Measurements from ENCODE around the gene TBC1D22A.

The TBC1D22A gene

DNA sequence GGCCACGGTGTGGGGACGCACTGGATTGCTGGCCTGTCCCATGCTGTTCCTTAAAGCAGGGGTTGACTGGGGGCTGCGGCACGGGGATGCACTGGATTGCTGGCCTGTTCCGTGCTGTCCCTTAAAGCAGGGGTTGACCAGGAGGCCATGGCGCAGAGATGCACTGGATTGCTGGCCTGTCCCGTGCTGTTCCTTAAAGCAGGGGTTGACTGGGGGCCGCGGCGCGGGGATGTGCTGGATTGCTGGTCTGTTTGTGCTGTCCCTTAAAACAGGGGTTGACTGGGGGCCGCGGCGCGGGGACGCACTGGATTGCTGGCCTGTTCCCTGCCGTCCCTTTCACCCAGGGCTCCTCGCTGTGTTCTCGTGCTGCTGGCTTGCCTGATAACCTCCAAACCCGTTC, 383.4 kb downstream of the TBC1D22A start:
- no peak for DNase-seq

DNA sequence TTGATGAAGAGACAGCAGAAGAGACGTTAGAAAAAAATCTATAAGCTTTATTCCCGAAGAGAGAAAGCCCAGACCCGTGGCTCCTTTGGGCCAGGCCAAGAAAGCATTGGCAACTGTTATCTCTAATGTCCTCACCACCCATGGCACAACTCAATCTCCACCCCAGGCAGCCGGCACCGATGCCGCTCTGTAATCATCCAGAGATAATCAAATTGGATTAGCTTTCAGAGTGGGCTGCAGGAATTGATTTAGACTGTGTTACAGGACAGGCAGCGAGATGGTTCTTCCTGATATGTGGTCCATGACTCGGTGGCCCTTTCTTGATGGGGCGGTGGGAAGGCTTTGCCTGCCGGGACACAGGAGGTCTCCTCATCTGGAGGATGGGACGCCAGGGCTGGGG, 383.9 kb downstream of the TBC1D22A start:
- DNase-seq = no peak

DNA sequence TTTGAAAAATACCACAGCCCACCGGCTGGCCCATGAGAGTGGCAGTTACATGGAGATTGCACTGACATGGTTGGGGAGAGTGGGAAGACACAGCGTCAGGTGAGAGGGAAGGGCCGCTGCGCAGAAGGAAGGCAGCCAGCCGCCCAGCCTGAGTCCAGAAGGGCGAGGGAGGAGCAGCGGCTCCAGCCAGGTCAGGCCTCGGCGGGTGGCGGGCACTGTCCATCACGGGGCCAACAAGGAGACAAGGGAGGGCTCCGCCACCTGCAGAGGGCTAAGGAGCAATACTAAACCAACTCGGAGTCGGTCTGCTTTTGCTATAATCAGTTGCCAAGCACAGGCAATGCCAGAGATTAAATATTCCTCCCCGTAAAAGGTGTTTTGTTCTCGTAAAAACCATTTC, 384.5 kb downstream of the TBC1D22A start:
- DNase-seq = no peak

DNA sequence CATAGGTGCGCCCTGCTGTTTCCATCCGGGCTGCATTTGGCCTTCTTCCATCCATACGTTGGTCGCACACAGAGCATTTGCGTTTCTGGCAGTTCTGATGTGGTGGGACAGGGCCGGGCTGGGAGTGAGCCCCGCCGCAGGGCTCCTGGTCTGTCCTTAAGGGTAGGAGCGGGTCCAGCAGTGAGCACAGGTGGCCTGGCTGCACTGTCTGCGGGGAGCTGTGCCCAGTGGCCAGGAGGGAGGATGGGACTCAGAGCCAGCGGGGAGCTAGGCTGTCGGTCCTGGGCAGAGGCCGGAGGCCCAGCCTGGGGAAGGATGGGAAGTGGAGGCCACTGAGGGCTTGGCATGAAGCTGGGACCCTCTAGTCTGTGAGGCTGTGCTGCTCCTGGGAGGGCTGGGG, 385.1 kb downstream of the TBC1D22A start:
- no peak for DNase-seq

DNA sequence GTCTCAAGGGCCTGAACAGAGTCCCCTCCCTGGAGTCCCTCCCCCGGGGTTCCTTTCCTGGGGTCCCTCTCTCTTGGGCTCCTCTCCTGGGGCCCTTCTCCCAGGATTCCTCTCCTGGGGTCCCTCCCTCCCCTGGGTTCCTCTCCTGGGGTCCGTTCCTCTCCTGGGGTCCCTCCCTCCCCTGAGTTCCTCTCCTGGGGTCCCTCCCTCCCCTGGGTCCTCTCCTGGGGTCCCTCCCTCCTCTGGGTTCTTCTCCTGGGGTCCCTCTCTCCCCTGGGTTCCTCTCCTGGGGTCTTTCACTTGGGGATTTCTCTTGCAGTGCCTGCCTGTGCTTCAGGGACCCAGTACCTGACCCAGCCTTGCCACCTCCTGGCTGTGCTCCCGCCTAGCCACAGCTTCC, 386.1 kb downstream of the TBC1D22A start:
- no peak for DNase-seq

DNA sequence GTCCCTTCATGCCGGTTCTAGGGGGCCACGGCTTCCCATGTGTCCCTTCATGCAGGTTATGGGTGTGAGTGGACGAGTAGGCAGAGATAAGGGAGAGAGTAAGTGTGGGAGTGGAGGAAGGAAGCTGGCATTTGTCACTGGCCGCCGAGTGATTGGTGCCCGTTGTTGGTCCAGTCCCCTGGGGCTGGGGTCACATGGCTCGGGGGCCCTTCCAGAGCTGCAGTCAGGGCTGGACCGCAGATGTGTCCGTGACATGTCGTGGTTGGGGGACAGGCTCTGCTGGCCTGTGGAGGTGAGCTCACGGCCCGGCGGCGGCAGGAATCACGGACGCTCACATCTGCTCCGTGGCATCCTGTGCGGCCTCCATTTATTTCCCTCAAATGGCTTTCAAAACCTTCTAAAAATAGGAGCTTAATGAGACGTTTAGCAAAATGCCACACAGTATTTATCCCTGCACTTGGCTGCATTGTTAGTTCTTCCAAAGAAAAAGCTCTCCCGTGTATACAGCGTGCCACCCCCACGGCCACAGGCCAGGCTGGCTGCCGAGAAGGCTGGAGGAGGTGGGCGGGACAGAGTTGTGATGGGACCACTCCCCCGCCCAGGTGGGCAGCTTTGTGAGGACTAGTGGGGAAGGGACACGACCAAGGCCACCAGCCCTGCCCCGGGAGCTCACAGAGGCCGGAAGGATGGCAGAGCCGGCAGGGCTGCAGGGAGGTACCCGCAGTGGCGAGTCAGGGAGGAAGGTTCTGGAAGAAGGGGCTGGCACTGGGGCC, 386.7 kb downstream of the TBC1D22A start:
- DNase-seq = no peak

DNA sequence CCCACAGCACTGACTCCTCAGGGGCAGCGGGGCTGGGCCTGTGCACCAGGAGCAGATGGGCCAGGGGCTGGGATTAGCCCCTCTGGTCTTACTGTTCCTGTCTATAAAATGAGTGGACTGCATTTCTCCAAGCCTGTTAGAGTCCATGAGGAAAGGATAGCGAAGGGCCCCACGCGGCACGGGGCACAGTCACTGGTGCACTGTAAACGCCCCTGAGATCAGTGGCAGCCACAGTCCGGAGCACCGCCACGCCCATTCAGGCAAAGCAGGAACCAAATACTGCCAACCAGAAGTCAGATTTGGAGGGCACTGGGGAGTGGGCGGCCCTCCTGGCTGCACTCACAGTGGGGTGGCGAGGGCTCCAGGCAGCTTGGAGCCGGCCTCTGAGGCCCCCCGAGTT, 387.5 kb downstream of the TBC1D22A start:
- DNase-seq = no peak

DNA sequence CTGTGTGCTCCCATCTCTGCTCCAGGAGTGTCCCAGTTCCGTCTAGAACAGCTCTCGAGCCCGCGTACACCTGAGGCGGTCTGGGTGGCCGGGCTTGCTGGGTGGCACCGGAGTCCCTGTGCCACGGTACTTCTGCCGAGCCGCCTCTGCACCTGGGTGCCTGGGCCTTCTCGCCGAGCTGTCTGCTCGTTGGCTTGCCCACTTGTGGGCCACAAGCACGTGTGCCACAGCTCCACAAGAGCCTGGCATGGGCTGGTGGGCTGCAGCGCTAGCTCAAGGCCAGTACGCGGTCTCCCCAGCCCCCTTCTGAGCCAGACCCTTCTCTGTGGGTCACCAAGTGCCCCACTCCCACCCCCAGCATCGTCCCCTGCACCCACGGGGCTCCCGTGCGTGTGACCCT, 388.0 kb downstream of the TBC1D22A start:
- DNase-seq = no peak

DNA sequence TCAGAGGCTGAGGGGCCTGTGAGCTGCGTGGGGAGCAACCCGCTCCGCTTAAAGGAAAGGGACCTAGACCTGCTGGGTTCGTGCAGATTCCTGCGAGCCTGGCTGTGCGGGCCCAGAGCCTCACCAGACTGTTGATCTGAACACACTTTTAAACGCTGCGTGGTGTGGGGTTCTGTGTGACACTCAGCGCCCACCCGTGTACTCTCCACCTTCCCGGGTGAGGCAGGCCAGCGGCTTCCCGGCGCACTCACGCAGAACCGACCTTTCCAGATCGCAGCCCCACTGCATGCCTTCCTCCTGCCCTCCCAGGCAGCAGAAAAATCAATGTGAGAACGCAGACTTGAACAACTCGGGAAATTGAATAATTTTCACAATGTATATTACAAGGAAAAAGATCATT, 388.6 kb downstream of the TBC1D22A start:
- no peak for DNase-seq

DNA sequence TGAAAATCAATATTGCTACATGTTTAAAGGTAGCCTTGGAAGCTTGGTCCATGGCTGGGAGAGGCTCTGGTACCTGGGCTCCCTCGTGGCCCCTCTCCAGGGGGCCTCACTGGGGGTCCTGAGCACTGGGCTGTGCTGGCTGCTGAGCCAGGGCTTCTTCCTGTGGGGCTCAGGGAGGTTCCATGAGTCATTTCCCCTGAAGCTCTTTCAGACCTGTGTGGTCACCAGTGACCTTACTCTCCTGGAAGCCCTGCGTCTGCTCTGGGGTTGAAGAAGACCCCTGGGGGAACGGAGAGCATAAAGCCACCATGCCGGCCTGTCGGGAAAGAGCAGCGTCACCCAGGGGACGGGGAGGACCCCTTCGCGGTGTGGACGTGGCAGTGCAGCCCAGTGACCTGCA, 389.0 kb downstream of the TBC1D22A start:
- no peak for DNase-seq

DNA sequence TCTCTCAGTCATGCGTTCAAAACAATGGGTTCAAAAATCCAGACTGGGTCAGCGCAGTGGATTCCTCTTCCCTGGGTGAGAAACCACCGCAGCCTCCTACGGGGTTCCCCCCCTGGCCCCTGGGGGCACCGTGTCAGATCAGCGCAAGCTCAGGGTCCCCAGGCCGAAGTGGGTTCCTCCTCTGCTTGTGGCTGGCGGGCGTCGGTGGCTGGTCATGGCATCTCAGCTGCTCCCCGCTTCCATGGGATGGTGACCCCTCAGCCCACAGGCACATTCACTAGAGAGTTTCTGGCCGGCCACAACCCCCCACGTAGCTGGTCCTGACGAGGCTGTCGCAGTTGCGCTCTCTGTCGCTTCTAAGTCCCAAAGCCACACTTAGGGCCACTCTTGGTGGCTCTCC, 389.8 kb downstream of the TBC1D22A start:
- DNase-seq = no peak

DNA sequence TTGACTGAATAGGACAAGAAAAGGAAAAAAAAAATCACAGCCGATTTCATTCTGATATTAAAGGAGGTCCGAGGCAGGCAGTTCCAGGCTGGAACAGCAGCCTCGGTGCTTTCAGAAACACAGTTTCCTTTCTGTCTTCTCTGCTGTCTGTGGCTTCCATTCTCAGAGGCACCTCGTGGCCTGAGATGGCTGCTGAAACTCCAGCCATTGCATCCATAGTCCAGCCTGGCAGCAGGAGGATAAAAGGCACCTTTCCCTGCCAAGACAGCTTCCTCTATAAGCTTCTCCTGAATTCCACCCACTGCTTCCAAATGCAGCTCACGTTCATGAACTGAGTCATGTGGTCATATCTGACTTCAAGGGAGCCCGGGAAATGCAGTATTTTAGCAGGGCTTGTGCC, 390.5 kb downstream of the TBC1D22A start:
- DNase-seq = no peak

DNA sequence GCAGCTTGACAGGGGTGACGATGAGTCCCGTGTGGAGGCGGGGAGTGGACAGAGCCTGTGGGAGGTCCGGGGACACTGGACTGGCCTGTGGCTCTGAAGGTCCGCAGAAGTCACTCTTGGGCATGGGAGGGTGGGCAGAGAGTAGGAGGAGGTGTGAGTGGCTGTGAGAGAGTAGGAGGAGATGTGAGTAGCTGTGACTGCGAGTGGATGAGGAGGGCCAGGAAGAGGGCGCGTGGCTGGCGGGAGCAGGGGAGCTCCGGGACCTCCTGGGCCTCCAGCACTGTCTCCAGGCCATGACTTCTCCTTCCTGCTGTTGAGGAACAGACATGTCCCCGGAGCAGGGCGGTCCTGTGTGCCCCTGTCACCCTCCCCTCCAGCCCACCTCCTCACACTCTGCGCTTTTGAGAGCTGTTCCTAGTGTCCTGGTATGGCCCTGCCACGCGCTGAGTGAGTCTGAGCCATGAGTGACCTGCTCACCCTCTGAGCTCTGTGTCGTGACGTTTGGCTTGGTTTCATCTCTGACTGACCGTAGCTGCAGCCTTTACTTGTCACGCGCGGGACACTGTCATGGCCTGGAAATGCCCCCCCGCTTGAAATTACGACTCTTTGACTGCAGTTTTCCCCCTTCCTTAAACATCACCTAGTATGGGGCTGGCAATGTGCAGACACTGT, 391.5 kb downstream of the TBC1D22A start:
- DNase-seq = no peak

DNA sequence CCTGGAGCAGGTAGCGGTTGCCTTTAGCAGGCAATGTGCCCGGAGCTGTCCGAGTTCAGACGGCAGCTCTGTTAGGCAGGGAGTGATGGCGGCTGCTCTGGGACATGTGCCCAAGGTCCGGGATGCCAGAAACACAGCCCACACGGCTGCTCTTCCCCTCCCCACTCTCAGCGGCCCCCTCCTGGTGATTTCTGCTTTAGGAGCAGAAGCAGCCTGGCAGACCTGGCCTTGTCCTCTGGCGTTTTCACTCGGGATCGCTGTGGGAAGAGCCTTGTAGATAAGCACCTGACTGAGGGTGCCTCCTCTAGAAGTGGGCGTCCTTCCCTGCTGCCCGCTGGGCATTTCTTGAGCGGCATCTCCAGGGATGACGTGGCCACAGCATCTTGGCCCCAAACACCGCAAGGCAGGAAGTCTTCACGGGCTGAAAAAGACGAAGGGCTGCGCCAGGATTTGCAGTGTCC, 392.2 kb downstream of the TBC1D22A start:
- DNase-seq = no peak

DNA sequence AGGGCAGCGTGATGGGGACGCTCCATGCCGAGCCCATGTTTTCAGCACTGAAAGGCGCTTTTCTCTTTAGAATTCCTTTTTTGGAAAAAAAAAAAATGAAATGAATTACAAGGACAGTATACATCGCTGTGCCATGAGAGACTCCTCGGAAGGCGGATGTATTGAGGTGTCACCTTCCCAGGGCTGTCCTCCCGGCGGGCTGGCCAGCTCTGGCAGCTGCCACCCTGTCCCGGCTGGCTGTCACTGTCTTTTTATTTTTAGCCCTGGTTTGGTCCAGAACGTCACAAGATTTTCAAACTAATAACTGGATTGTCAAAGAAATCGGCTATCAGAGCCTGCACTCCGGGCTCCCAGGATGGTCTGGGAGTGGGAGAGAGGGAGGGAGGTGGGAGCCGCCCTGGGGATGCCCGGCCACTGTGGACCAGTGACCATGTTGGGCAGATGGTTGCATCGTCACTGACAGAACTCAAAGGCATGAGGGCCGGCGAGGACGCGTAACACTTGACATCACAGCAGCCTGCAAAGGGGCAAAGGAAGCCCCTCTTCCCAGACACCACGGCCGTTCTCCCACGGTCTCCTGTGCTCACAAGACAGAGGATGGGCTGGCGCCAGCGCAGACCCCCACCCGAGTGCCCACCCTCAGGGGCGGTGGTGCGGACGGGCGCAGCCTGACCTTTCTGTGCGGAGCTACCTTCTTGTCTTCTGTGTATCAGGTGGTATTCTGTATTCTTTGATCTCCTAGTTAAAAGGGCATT, 392.9 kb downstream of the TBC1D22A start:
- no peak for DNase-seq

DNA sequence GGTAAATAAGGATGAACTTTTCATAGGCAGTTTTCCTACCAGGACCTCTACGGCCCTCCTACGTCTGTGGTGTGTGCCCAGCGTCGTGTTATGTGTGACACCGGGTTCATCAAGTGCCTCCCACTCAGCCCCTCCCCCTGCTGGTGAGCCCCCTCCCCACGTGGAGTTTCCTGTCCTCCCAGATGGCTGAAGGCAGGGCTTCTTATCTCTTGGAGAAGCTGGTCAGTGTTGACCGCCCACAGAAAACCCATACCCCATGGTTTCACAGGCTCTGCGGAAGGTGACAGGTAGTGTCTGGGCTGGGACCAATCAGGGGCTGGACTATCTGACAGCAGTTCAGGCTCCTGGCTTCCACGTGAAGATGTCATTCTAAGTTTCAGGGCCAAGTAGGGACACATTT, 393.5 kb downstream of the TBC1D22A start:
- DNase-seq = no peak

DNA sequence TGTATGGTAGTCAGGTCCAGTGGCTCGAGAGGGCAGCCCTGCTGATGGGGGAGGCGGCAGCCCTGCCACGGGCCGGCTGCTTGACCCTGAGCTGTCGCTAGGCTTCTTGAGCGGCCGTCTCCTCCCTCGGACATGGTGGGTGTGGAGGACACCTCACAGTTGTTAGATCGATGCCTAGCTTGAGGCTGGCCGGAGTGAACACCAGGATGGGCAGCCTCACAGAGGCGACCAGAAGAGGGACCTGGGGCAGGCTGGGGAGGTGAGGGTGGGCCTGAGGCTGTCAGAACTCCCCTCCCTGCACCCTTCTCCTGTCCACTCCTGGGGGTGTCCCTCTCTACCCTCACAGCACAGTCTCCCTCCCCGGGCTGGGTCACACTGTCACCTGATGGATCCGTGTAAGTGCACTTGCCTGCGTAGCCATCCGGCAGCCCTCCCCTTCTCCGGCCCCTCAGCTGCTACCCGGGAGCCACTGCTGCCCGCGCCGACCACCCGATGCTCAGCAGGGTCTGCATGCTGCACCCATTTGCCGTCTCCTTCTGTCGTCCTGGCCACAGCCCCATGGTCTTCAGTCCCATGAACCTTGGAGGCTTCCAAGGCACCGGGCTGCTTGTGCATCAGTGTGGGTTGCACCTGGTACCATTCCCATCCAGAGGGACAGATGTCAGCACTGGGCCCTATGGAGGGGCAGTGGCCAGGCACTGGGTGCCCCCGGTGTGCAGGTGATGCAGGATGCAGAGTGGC, 394.1 kb downstream of the TBC1D22A start:
- DNase-seq = no peak

DNA sequence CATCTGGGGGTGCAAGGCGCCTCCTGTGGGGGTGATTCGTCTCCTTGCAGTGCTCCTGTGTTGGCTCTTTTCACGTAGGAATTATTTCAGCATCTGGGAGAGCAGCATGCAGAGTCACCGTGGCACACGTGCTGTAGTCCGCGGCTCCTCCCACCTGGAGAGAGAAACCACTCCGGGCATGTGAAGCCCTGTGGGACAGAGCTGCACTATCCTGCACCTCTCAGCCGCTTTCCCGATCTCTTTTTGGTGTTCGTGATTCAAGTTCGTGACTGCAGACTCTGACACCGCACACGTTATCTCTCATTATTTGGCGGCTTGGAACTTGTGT, 394.6 kb downstream of the TBC1D22A start:
- no peak for DNase-seq

DNA sequence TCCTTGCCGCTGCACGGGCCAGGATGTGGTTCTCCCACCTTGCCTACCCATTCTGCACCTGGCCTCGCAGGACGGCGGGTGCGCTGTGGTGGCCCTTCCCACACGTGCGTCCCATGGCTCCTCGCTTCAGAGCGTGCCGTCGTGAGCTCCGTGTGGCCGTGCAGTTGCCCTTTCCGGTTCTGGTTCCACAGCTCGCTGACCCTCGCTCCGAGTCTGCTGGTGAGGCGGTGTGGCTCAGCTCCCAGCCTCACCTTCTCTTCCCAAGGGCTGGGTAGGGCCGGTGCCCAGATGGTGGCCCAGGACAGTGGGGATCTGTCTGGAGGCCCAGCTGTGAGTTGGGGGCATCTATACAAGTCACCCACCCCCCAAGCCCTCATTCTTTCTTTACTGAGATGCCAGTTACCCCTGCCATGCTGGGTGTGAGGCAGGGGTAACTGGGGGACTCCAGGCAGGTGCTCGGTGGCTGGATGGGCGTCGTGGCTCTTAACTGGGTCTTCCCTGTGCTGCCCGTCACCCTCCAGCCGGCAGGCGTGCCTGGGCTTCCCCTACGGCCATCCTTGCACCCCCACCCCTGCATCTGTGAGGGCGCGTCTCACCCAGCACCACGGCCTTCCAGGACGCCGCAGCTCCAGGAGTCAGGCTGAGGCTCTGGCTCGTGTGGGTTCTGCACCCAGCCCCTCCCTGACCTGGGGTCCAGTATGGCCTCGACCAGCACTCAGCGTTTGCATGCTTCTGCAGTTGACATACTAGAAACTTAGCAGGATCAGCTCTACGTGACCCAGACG, 395.2 kb downstream of the TBC1D22A start:
- no peak for DNase-seq

DNA sequence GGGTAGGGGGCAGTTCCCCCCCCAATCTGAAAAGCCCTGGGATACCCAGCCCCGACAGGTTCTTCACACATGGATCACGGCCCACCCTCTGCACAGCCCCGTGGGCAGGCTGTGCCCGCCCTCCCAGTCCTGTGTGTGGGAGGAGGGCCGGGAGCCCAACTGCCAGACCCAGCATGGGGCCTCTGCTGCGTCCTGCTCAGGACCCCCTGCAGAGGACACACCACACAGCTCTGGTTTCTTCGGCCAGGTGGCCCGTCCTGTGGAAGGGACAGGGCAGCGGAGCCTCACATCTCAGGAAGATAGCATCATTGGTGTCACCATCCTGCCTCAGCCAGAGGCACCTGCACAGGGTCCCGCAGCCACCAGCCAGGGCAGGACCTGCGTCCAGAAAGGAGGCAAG, 396.0 kb downstream of the TBC1D22A start:
- no peak for DNase-seq

DNA sequence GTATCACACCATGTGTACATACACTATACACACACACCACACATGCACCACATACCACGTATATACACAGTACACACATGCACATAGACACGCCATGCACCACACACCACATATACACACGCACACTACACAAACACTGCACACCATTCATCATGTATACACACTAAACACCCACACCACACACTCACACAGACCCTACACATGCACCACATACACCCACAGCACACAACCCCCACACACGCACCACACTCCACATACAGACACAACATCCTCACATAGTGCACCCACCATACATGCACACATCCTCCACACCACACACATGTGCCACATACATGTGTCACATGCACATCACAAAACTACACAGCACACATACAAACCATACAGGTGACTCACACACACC, 397.1 kb downstream of the TBC1D22A start:
- DNase-seq = no peak

DNA sequence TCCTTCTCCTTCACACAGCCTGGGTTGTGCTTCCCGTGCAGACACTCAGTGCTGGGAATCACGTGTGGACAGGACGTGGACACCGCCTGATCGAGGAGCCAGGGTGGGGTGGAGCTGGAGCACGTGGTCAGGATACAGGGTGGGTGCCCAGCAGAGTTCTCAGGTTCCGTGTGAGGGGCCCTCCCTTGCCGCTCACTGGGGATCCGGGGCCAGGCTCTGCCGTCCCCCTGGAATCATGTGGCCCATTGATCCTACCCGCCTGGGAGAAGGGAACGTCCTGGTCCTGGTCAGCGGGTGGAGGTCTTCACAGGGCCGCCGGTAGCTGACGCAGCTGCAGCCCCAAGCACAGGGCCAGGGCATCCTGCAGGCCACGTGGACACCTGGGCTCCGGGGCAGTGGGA, 397.7 kb downstream of the TBC1D22A start:
- DNase-seq = no peak

Measured in right kidney (tissue), 1 donor.